ENCODE results near the gene REXO4.
A peak's percentile ranks its signal among the peaks of the same experiment; 100 is the strongest.

DNA sequence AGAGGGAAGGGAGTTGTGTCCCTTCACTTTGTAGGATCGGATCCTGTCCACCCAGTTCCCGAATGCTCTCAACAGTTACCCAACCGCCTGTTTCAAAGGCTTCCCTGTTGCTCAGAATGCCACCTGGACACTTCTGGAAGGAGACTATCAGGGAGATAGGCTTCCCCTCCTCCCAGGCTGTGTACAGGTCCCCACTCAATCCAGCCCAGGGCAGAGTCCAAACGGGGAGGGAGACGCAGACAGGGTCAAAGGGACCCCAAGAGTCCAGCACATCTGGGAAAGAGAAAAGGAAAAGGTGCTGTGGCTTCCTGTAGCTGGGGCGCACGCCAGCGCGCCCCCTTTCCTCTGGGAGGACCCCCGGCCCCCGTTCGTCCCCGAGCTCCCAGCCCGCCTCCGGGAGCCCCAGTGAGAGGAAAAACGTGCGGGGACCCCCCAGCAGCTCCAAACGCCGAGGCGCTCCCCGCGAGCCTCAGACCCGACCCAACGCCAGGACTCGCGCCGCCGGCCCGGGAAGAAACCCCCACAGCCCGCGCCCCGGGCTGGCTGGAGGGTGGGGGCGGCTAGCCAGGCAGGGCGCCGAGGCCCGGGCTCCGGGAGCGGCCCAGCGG is 42.6 kb downstream of the REXO4 start:
- TF ChIP-seq, protein P1, sequence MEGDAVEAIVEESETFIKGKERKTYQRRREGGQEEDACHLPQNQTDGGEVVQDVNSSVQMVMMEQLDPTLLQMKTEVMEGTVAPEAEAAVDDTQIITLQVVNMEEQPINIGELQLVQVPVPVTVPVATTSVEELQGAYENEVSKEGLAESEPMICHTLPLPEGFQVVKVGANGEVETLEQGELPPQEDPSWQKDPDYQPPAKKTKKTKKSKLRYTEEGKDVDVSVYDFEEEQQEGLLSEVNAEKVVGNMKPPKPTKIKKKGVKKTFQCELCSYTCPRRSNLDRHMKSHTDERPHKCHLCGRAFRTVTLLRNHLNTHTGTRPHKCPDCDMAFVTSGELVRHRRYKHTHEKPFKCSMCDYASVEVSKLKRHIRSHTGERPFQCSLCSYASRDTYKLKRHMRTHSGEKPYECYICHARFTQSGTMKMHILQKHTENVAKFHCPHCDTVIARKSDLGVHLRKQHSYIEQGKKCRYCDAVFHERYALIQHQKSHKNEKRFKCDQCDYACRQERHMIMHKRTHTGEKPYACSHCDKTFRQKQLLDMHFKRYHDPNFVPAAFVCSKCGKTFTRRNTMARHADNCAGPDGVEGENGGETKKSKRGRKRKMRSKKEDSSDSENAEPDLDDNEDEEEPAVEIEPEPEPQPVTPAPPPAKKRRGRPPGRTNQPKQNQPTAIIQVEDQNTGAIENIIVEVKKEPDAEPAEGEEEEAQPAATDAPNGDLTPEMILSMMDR (optimal IDR thresholded peaks at IDR 0.05 in 1 of 3, IDR thresholded peaks at IDR 0.05 in 1 of 3, conservative IDR thresholded peaks at IDR 0.05 in 1 of 3; ENCODE audit: extremely low read depth in 1 of 3, insufficient read depth in 2 of 3, low read length in 3 of 3), result peak in 1 of 3 experiments; percentile 42
- no peak for TF ChIP-seq EZH2 (IDR thresholded peaks at IDR 0.05; ENCODE audit: low read length)
